NCI-H146 treated with DMSO at 0.1 percent for 48 hours (cell line): Measurements from ENCODE around the gene PVR.
A peak's percentile ranks its signal among the peaks of the same experiment; 100 is the strongest.
"Not testable (repeated sequence)": the region's sequence is repeated elsewhere in the genome, so short reads cannot be mapped to it uniquely, and the experiment has no call there.

Source experiments
- DNase-seq: peaks from one replicate; lab custom pipeline; 2025; ENCODE audit not compliant: unreplicated experiment; lab: John Stamatoyannopoulos, UW

Gene PVR

GRCh38 chr19:44668985-44669764, 25.5 kb downstream of the PVR start:
- DNase-seq, result no peak

DNA sequence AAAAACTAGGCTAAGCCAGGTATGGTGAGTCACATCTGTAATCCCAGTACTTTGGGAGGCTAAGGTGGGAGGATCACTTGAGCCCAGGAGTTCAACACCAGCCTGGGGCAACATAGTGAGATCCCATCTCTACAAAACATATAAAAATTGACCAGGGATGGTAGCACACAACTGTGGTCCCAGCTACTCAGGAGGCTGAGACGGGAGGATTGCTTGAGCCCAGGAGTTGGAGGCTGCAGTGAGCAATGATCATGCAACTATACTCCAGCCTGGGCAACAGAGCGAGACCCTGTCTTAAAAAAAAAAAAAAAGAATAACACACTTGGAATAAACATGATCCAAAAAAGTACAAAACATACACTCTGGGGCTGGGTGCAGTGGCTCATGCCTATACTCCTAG, 26.3 kb downstream of the PVR start:
- DNase-seq, result not testable (repeated sequence)

- DNase-seq, result no peak
Observed at GRCh38 chr19:44671400-44671799, 27.7 kb downstream of the PVR start, which contains the start of gene CEACAM19. TSS of gene CEACAM19 (plus strand) at chr19:44671482. CDS start at chr19:44671932, 450 bp downstream.

DNA sequence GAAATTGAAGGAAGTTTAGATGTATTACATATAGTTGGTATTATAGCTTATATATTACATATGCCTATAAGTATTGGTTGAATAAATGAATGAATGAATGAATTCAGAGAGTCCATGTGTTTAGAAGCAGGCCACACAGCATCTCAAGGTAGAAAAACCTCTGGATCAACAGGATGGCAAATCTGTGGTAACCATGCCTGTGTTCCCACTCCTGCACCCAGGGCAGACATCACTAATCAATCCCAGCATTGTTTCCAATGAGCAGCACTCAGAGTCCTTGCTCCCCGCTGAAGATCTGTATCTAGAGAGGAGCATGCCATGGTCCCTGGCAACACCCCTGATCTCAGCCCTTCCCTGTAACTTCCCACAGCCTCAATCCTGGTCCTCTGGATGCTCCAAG, 28.5 kb downstream of the PVR start:
- no peak for DNase-seq

DNA sequence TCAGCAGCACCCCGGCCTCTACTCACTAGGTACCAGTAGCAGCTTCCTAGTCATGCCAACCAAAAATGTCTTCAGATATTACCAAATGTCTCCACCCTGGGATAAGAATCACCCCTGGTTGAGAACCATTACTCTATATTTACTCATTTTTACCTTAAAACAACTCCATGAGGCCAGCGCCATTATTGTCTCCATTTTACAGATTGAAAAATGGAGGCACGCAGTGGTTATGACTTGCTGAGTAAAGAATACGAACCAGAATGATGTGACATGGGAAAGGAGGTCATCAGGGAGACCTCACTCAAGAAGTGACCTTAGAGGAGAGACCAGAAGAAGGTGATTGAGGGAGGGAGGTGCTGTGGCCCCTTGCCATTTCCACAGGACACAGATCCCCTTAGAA, 29.8 kb downstream of the PVR start:
- no peak for DNase-seq

- no peak for DNase-seq
Observed at GRCh38 chr19:44675521-44675920, 31.8 kb downstream of the PVR start.

GRCh38 chr19:44677019-44677811, 33.5 kb downstream of the PVR start:
- peak; percentile 7 for DNase-seq

- DNase-seq, result no peak
Observed at GRCh38 chr19:44680536-44680935, 36.8 kb downstream of the PVR start.

GRCh38 chr19:44681992-44682790, 38.5 kb downstream of the PVR start:
- no peak for DNase-seq

GRCh38 chr19:44682807-44683206, 39.1 kb downstream of the PVR start:
- no peak for DNase-seq

- DNase-seq, result no peak
Observed at GRCh38 chr19:44683434-44684210, 39.9 kb downstream of the PVR start.

DNA sequence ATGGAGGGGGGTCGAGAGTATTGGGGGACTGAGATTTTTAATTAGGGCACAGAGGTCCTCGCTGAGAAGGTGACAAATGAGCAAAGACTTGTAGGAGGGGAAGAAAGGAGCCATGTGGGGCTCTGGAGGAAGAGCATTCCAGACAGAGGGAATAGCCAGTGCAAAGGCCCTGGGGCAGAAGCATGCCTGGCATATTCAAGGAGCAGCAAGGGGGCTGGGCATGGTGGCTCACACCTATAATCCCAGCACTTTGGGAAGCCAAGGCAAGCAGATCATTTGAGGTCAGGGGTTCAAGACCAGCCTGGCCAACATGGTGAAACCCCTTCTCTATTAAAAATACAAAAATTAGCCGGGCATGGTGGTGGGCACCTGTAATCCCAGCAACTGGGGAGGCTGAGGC, 40.7 kb downstream of the PVR start:
- not testable (repeated sequence) for DNase-seq

GRCh38 chr19:44684892-44685863, 41.5 kb downstream of the PVR start:
- DNase-seq, result no peak

GRCh38 chr19:44685877-44686276, 42.2 kb downstream of the PVR start:
- DNase-seq, result no peak

GRCh38 chr19:44686896-44687295, 43.2 kb downstream of the PVR start:
- DNase-seq, result no peak

- no peak for DNase-seq
Observed at GRCh38 chr19:44687888-44688287, 44.2 kb downstream of the PVR start.

DNA sequence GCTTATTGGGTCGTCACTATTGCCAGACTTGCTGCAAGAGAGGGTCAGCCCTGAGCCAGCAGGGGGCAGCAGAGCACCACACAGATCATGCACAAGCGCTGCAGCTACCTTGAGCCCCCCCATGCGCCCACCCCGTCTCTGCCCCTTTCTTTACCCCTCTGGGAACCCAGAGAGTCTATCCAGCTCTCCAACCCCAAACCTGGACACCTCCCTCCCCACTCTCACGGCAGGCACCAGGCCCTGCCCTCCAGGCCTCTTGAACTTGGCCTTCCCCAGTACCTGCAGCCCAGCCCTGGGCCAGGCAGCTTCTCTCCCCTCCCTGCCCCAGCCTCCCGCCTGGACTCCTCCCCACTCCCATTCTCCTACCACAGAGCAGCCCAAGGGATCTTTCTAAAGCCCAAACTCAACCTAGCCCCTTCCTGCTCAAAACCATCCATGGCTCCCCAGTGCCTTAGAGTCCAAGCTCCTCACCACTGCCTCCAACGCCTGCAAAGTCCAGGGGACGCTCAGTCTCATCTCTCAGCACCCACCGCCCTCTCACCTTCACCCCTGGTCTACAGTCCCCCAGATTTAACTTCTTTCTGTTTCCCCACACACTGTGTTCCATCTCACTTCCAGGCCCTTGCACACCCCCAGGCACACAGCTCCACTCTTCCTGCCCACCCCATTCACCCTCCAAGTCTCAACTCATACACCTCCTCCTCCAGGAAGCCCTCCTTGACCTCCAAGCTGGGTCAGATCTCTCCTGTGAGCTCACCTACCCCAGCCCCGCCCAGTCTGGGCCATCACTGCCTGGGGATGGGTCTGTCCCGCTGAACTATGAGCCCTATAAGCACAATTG, 45.8 kb downstream of the PVR start:
- peak; percentile 38 for DNase-seq

DNA sequence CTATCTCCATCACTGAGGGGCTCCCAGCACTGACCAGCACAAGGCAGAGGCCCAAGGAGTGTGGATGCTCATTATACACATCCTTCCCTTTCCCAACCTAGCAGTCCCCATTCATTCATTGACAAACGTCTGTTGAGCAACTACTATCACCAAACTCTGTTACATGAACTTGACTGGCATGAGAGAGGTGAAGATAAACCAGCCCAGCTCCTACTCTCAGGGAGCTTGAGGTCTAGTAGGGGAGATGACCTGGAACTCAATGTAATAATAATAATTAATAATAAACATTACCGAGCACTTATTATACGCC, 46.4 kb downstream of the PVR start:
- no peak for DNase-seq

- no peak for DNase-seq
Observed at GRCh38 chr19:44692379-44692721, 48.6 kb downstream of the PVR start.
